ENCODE results near the gene CACHD1. TPM values are rescaled to one million over a fixed set of nuclear protein-coding genes. Genes with fewer than 3 reads are reported as not detected.

Gene CACHD1
- total and polyA plus RNA-seq, 2 donors (not counting 1 experiment from before 2014, with no cell fraction given): 2.9 to 5.4 TPM

GRCh38 chr1:64712049-64712448, 242.1 kb downstream of the CACHD1 start:
- Histone ChIP-seq H3K4me1 (ENCODE audit: control insufficient read depth, extremely low read depth, insufficient read depth, low read length) (no peaks in the 10 kb centered on the region), H3K36me3 (ENCODE audit: control insufficient read depth, insufficient read depth, low read length) (no peaks in the 10 kb centered on the region), H3K4me2 (ENCODE audit: extremely low read depth, insufficient read depth, low read length) (no peak overlapping the region), H4K20me1 (ENCODE audit: control insufficient read depth, extremely low read depth, insufficient read depth, low read length) (no peaks in the 10 kb centered on the region), H3K9ac (ENCODE audit: insufficient read depth, low read length) (no peak overlapping the region), H3K27ac (ENCODE audit: insufficient read depth, low read length) (no peak overlapping the region), H3K9me3 (ENCODE audit: control insufficient read depth, insufficient read depth, low read depth, low read length) (no peaks in the 10 kb centered on the region), H3K4me3 (replicated peaks in 1 of 4; ENCODE audit: control extremely low read depth in 1 of 4, insufficient read depth in 1 of 4, low read depth in 3 of 4, low read length in 4 of 4) (no peak overlapping the region), H2AFZ (ENCODE audit: low read length) (no peak overlapping the region), H3K79me2 (ENCODE audit: control insufficient read depth, insufficient read depth, low read length) (no peaks in the 10 kb centered on the region), H3K27me3 (ENCODE audit: control insufficient read depth, insufficient read depth, low read length) (no peaks in the 10 kb centered on the region)
- DNase-seq (ENCODE audit: low read depth in 2 of 2): no peak
- TF ChIP-seq EZH2 (IDR thresholded peaks at IDR 0.05; ENCODE audit: low read length, missing control alignments) (no peak), CTCF (conservative IDR thresholded peaks at IDR 0.05 in 1 of 2, IDR thresholded peaks at IDR 0.05 in 1 of 2; ENCODE audit: low read depth in 1 of 2, low read length in 2 of 2) (no peak)

- Histone ChIP-seq H3K9ac (ENCODE audit: insufficient read depth, low read length) (no peak overlapping the region), H4K20me1 (ENCODE audit: control insufficient read depth, extremely low read depth, insufficient read depth, low read length) (no peaks in the 10 kb centered on the region), H3K27ac (ENCODE audit: insufficient read depth, low read length) (no peak overlapping the region), H3K9me3 (ENCODE audit: control insufficient read depth, insufficient read depth, low read depth, low read length) (no peaks in the 10 kb centered on the region), H3K4me2 (ENCODE audit: extremely low read depth, insufficient read depth, low read length) (no peak overlapping the region), H3K4me3 (replicated peaks in 1 of 4; ENCODE audit: control extremely low read depth in 1 of 4, insufficient read depth in 1 of 4, low read depth in 3 of 4, low read length in 4 of 4) (no peak overlapping the region), H3K4me1 (ENCODE audit: control insufficient read depth, extremely low read depth, insufficient read depth, low read length) (no peaks in the 10 kb centered on the region), H2AFZ (ENCODE audit: low read length) (no peak overlapping the region), H3K79me2 (ENCODE audit: control insufficient read depth, insufficient read depth, low read length) (no peaks in the 10 kb centered on the region), H3K27me3 (ENCODE audit: control insufficient read depth, insufficient read depth, low read length) (no peaks in the 10 kb centered on the region), H3K36me3 (ENCODE audit: control insufficient read depth, insufficient read depth, low read length) (no peaks in the 10 kb centered on the region)
- TF ChIP-seq CTCF (conservative IDR thresholded peaks at IDR 0.05 in 1 of 2, IDR thresholded peaks at IDR 0.05 in 1 of 2; ENCODE audit: low read depth in 1 of 2, low read length in 2 of 2): no peak
- no peak for TF ChIP-seq EZH2 (IDR thresholded peaks at IDR 0.05; ENCODE audit: low read length, missing control alignments)
- DNase-seq (ENCODE audit: low read depth in 2 of 2): no peak
Measured at GRCh38 chr1:64715186-64715585, 245.3 kb downstream of the CACHD1 start.

GRCh38 chr1:64721135-64721534, 251.2 kb downstream of the CACHD1 start:
- H3K79me2 ChIP-seq (ENCODE audit: control insufficient read depth, insufficient read depth, low read length): no peaks in the 10 kb centered on the region
- H2AFZ ChIP-seq (ENCODE audit: low read length): no peak overlapping the region
- H3K27me3 ChIP-seq (ENCODE audit: control insufficient read depth, insufficient read depth, low read length): peaks cover 2% of the 10 kb centered on the region
- H3K36me3 ChIP-seq (ENCODE audit: control insufficient read depth, insufficient read depth, low read length): no peaks in the 10 kb centered on the region
- DNase-seq (ENCODE audit: low read depth in 2 of 2): no peak
- no peak overlapping the region for H3K27ac ChIP-seq (ENCODE audit: insufficient read depth, low read length)
- no peak overlapping the region for H3K9ac ChIP-seq (ENCODE audit: insufficient read depth, low read length)
- H3K4me3 ChIP-seq (replicated peaks in 1 of 4; ENCODE audit: control extremely low read depth in 1 of 4, insufficient read depth in 1 of 4, low read depth in 3 of 4, low read length in 4 of 4): no peak overlapping the region
- no peak overlapping the region for H3K4me2 ChIP-seq (ENCODE audit: extremely low read depth, insufficient read depth, low read length)
- H3K4me1 ChIP-seq (ENCODE audit: control insufficient read depth, extremely low read depth, insufficient read depth, low read length): no peaks in the 10 kb centered on the region
- TF ChIP-seq EZH2 (IDR thresholded peaks at IDR 0.05; ENCODE audit: low read length, missing control alignments) (no peak), CTCF (conservative IDR thresholded peaks at IDR 0.05 in 1 of 2, IDR thresholded peaks at IDR 0.05 in 1 of 2; ENCODE audit: low read depth in 1 of 2, low read length in 2 of 2) (no peak)
- no peaks in the 10 kb centered on the region for H3K9me3 ChIP-seq (ENCODE audit: control insufficient read depth, insufficient read depth, low read depth, low read length)
- no peaks in the 10 kb centered on the region for H4K20me1 ChIP-seq (ENCODE audit: control insufficient read depth, extremely low read depth, insufficient read depth, low read length)
